Measurements from ENCODE around the gene IGF1R.

IGF1R gene

GRCh38 chr15:98775498-98776230 is 127.3 kb downstream of the IGF1R start:
- no peak for DNase-seq (ENCODE audit: low read depth)

- peak; percentile 12 for DNase-seq (ENCODE audit: low read depth)
Observed at GRCh38 chr15:98776607-98777281, 128.4 kb downstream of the IGF1R start.

- DNase-seq (ENCODE audit: low read depth): no peak
Observed at GRCh38 chr15:98777426-98777825, 129.1 kb downstream of the IGF1R start.

GRCh38 chr15:98778263-98778959 is 130.1 kb downstream of the IGF1R start:
- DNase-seq (ENCODE audit: low read depth): no peak

- no peak for DNase-seq (ENCODE audit: low read depth)
Observed at GRCh38 chr15:98778960-98779359, 130.6 kb downstream of the IGF1R start.

- DNase-seq (ENCODE audit: low read depth): peak; percentile 58
Observed at GRCh38 chr15:98779463-98780071, 131.2 kb downstream of the IGF1R start.

GRCh38 chr15:98781838-98782237 is 133.5 kb downstream of the IGF1R start:
- DNase-seq (ENCODE audit: low read depth): no peak

- no peak for DNase-seq (ENCODE audit: low read depth)
Observed at GRCh38 chr15:98782801-98783200, 134.5 kb downstream of the IGF1R start.

- no peak for DNase-seq (ENCODE audit: low read depth)
Observed at GRCh38 chr15:98785431-98785806, 137.1 kb downstream of the IGF1R start.

- no peak for DNase-seq (ENCODE audit: low read depth)
Observed at GRCh38 chr15:98785807-98786621, 137.7 kb downstream of the IGF1R start.

GRCh38 chr15:98786717-98787116 is 138.4 kb downstream of the IGF1R start:
- no peak for DNase-seq (ENCODE audit: low read depth)

- DNase-seq (ENCODE audit: low read depth): no peak
Observed at GRCh38 chr15:98787194-98787593, 138.9 kb downstream of the IGF1R start.

- DNase-seq (ENCODE audit: low read depth): no peak
Observed at GRCh38 chr15:98787936-98788757, 139.8 kb downstream of the IGF1R start.

GRCh38 chr15:98789020-98789419 is 140.7 kb downstream of the IGF1R start:
- DNase-seq (ENCODE audit: low read depth): no peak

GRCh38 chr15:98790270-98790669 is 141.9 kb downstream of the IGF1R start:
- DNase-seq (ENCODE audit: low read depth): no peak

- no peak for DNase-seq (ENCODE audit: low read depth)
Observed at GRCh38 chr15:98791046-98791701, 142.8 kb downstream of the IGF1R start.

- DNase-seq (ENCODE audit: low read depth): no peak
Observed at GRCh38 chr15:98792117-98792516, 143.8 kb downstream of the IGF1R start.

GRCh38 chr15:98794211-98794610 is 145.9 kb downstream of the IGF1R start:
- no peak for DNase-seq (ENCODE audit: low read depth)

- DNase-seq (ENCODE audit: low read depth): no peak
Observed at GRCh38 chr15:98794748-98795147, 146.4 kb downstream of the IGF1R start.

- no peak for DNase-seq (ENCODE audit: low read depth)
Observed at GRCh38 chr15:98795980-98796379, 147.6 kb downstream of the IGF1R start.
